NCI-H146 (cell line): ENCODE data around the gene C5orf22.
"Not testable (repeated sequence)": the region's sequence is repeated elsewhere in the genome, so short reads cannot be mapped to it uniquely, and the experiment has no call there.

ENCODE experiments used
- DNase-seq: peaks from one replicate; lab custom pipeline; 2025; lab: John Stamatoyannopoulos, UW

Gene C5orf22

GRCh38 chr5:31531888-31532547 is at the start of gene C5orf22, which contains the start of gene DROSHA:
TSS of gene C5orf22 (plus strand) at chr5:31532301. CDS start at chr5:31532393, 92 bp downstream.
TSS of gene DROSHA (minus strand) at chr5:31532093. CDS start at chr5:31529059, 3,034 bp downstream.
- DNase-seq = peak; percentile 97

- DNase-seq = no peak
These were observed 46.5 kb upstream of the C5orf22 start for GRCh38 chr5:31485376-31486207.

- no peak for DNase-seq
These were observed 45.7 kb upstream of the C5orf22 start for GRCh38 chr5:31486441-31486840.

GRCh38 chr5:31487506-31487905 is 44.6 kb upstream of the C5orf22 start:
- DNase-seq = no peak

GRCh38 chr5:31492869-31493268 is 39.2 kb upstream of the C5orf22 start:
- DNase-seq = no peak

GRCh38 chr5:31495336-31495735 is 36.8 kb upstream of the C5orf22 start:
- no peak for DNase-seq

- DNase-seq = no peak
These were observed 35.8 kb upstream of the C5orf22 start for GRCh38 chr5:31496301-31496700.

GRCh38 chr5:31496891-31497290 is 35.2 kb upstream of the C5orf22 start:
- no peak for DNase-seq

- no peak for DNase-seq
These were observed 31.8 kb upstream of the C5orf22 start for GRCh38 chr5:31500256-31500655.

- DNase-seq = no peak
These were observed 29.6 kb upstream of the C5orf22 start for GRCh38 chr5:31502506-31502905.

- DNase-seq = no peak
These were observed 27.6 kb upstream of the C5orf22 start for GRCh38 chr5:31504529-31504928.

GRCh38 chr5:31511305-31511704 is 20.8 kb upstream of the C5orf22 start:
- no peak for DNase-seq

- no peak for DNase-seq
These were observed 15.3 kb upstream of the C5orf22 start for GRCh38 chr5:31516802-31517201.

- DNase-seq = no peak
These were observed 9.1 kb upstream of the C5orf22 start for GRCh38 chr5:31523041-31523440.

- no peak for DNase-seq
These were observed 1.4 kb upstream of the C5orf22 start for GRCh38 chr5:31530541-31531265.

GRCh38 chr5:31531543-31531887 is 586 bp upstream of the C5orf22 start:
- DNase-seq = peak; percentile 40

GRCh38 chr5:31534527-31535046 is 2.5 kb downstream of the C5orf22 start:
- no peak for DNase-seq

- DNase-seq = no peak
These were observed 4.8 kb downstream of the C5orf22 start for GRCh38 chr5:31536873-31537272.

- no peak for DNase-seq
These were observed 5.2 kb downstream of the C5orf22 start for GRCh38 chr5:31537349-31537748.

- DNase-seq = no peak
These were observed 5.8 kb downstream of the C5orf22 start for GRCh38 chr5:31537851-31538250.

GRCh38 chr5:31549114-31549513 is 17.0 kb downstream of the C5orf22 start:
- DNase-seq = not testable (repeated sequence)

- DNase-seq = no peak
These were observed 19.8 kb downstream of the C5orf22 start for GRCh38 chr5:31551878-31552277.
